ENCODE data around the gene CLCN2.

Gene CLCN2

GRCh38 chr3:184380627-184381260, 19.3 kb upstream of the CLCN2 start:
- no peak for DNase-seq

GRCh38 chr3:184380185-184380626, 18.8 kb upstream of the CLCN2 start:
- no peak for DNase-seq

GRCh38 chr3:184379358-184380184, 18.2 kb upstream of the CLCN2 start, which contains the start of gene CHRD:
TSS of gene CHRD (plus strand) at chr3:184380054. CDS start at chr3:184380319, 265 bp downstream.
- DNase-seq: no peak

DNA sequence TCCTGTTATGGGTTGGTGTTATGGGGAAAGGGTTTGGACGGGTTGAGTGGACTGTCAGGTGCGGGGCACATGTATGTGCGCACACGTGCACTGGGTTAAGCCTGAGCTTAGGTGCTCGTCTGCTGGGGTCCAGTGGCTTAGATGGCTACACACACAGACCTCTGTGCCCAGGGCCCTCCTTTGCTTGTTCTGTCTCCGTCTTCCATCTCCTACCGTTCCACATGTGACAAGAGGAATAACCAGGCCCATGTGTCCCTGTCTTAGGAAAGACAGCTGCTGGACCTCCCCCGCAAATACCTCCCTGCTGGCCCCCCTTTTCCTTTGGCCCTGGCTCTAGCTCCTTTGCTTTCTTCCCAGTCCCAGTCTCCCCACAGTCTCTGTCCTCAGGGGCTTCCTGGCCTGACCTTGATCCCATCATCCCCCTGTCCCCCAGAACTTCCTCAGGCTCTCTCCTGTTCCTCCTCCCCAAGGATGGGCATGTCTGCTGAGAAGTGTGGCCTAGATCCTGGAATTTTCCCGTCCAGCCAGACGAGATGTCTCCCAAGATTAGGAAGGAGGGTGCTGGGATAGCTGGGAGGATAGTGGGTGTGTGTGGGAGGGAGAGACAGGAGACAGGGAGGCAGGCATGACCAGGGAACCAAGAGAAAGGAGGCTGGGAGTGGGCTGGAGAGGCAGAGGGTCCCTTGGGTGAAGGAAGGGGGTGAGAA, 17.4 kb upstream of the CLCN2 start:
- no peak for DNase-seq

- no peak for DNase-seq
Measured at GRCh38 chr3:184377882-184378445, 16.6 kb upstream of the CLCN2 start, which contains the start of gene THPO. TSS of gene THPO (minus strand) at chr3:184378207. CDS start at chr3:184376259, 1,948 bp downstream.

DNA sequence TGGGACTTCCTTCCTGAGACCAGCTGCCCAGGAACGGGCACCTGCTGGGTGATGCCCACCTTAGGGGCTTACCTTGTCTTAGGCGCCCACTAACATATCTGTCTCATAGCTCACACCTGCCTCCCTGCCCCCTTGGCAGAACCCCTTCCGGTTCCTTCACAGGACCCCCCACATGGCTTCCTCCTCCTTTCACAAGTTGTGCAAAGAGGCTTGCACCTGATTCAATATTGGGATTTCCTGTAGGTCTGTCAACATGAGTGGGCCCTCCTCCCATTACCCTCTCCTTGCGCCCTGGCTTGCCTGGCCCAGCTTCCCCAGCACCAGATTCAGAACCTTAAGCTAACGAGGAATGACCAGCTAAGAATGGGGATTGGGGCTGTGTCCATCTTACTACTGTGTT, 16.0 kb upstream of the CLCN2 start:
- DNase-seq: no peak

- no peak for DNase-seq
Measured at GRCh38 chr3:184375747-184376461, 14.5 kb upstream of the CLCN2 start.

- no peak for DNase-seq
Measured at GRCh38 chr3:184373422-184373821, 12.0 kb upstream of the CLCN2 start.

DNA sequence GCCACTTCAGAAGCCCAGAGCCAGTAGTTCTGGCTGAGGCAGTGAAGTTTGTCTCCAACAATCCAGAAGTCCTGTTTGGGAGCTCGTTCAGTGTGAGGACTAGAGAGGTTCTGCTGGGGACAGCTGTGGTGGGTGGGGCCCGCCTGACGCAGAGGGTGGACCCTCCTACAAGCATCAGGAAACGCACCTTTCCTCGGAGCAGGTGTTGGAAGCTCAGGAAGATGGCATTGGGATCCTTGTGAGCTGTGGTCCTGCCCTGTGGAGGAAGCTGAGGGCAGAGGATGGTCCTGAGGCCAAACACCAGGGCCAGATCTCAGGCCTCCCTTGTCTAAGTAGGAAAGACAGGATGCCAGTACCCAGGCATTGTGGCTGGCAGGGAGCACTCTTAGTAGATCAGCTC, 11.5 kb upstream of the CLCN2 start:
- DNase-seq: no peak

GRCh38 chr3:184372296-184372821, 11.0 kb upstream of the CLCN2 start:
- no peak for DNase-seq

- DNase-seq: peak; percentile 73
Measured at GRCh38 chr3:184371570-184372018, 10.2 kb upstream of the CLCN2 start.

GRCh38 chr3:184368586-184369183, 7.3 kb upstream of the CLCN2 start:
- DNase-seq: no peak

DNA sequence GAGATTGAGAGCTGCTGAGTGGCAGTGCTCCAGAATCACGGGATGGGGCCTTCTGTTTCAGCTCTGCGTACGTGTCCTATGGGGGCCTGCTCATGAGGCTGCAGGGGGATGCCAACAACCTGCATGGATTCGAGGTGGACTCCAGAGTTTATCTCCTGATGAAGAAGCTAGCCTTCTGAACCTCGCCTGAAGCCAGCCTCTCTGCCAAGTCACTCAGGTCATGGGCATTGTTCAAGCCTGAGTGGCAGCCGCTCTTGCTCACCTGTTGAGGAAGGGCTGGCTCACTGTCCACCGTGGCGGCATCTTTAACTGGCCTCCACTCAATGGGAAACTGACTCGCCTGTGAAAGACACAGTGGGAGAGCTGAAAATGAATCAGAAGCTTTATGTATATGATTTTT, 6.7 kb upstream of the CLCN2 start:
- DNase-seq: no peak

- no peak for DNase-seq
Measured at GRCh38 chr3:184366619-184367289, 5.3 kb upstream of the CLCN2 start.

GRCh38 chr3:184362668-184363546, 1.5 kb upstream of the CLCN2 start:
- peak; percentile 98 for DNase-seq

DNA sequence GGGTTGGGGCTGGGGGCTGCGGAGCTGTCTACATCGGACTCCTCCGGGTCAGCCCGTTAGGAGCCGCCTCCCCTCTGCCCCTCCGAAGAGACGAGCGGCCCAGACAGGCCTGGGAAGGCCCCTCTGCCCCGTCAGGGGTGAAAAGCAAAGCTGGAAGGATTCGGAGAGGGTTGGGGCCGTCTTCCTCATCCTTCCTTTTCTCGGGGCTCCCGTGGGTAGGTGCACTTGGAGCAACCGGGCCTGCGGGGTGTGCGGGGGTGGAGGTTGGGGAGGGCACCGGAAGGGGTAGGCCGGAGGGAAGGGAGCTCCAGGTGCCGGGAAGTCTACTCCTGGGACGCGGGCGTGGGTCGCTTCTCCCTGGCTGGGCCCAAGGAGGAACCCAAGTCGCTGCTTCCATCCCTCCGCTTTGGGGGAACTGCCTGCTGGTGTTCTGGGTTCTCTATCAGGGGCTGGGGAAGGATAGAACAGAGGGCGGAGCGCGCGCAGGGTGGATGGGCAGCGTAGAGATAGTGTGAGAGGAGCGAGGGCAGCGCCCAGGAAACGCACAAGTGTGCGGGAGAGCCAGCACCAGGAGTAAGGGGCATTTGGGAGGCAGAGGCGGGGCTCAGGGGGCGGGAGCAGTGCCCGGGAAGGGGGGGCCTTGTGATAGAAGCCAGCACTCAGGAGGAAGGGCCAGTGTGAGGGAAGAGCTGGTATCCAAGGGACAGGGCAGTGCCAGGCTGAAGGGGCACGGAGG, 695 bp upstream of the CLCN2 start:
- peak; percentile 82 for DNase-seq

DNA sequence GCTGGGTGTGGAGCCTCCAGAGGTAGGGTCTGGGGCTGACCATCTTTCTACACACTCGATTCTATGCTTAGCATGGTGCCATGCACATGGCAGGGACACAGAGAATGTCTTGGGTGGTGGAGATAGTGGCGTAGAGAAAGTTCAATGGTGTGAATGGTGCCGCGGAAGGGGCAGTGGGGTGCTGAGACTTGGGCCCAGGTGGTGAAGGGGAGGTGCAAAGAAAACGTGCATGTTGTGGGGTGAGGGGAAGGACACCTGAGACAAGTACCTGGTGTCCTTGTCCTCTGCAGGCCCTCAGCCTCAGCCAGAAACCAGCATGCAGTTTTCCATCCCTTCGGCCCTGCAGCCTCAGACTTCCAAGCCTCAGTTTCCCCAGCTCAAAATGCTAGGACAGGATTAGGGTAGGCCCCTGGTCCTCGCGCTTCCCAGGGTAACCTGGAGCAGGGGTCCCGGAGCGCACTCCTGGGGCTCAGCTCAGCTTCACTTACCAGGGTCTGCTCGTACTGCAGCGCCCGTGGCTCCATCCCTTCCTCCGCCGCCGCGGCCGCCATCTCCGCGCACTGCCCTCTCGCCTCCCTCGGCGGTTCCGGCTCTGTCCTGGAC, 375 bp downstream of the CLCN2 start:
- DNase-seq: no peak

DNA sequence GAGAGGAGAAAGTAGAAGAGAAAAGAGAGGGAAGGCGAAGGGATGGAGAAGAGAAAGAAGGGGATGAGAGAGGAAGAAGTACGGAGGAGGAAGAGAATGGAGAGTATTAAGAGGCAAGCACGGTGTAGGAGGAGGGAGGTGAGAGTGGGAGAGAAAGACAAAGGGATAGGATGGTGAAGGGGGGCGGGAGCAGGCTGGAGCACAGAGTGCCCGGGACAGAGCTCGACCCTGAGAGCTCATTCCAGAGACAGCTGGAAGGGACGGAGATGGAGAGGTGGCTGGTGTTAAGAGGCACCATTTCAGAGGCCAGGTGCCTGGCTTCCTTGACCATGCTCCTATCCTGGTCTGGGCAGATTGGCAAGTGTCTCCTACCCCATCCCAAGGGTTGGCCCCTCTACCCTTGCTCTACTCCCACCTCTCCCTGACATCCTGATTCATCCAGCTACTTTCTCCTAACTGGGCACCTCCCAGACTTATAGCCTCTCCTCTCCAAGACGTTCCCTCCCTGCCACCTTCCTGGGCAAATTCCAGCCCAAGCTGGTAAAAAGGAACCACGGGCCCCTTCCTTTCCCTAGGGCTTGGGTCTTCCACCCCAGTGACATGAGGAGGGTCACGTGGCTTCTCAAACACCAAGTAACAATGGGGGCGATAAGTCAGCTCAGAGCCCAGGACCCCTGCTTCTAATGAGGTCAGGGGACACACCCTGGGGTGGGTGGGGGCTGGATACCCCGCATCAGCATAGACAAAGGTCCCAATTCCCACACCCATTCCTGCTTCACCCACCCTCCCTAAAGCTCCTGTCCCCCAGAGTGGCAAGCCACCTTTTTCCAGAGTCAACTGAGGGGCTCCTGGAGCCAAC, 1.1 kb downstream of the CLCN2 start:
- no peak for DNase-seq

Data from activated CD8-positive, alpha-beta memory T cell treated with anti-CD3 and anti-CD28 coated beads, Interleukin-2, amount 50 U/mL, for 48 hours (primary cell).